ENCODE data around the gene MOBP.

The MOBP gene

DNA sequence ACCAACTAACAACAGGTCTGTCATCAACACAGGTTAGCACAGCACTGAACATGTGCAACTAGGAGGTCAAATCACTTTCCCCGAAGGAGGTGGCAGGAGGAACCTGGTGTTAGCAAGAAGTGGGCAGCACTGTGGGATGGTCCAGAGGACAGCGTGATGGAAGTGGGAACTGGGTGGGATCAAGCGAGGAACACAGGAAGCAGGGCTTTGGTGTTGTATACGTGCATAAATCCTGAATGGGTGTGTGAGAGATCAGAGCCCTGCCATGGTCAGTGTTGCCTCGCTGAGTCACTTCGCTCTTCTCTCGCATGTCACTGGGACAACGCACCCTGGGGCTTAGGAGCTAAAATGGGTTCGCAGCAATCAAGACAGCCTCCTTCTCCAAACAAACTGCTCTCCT is 62.1 kb downstream of the MOBP start:
- TF ChIP-seq, protein P1, sequence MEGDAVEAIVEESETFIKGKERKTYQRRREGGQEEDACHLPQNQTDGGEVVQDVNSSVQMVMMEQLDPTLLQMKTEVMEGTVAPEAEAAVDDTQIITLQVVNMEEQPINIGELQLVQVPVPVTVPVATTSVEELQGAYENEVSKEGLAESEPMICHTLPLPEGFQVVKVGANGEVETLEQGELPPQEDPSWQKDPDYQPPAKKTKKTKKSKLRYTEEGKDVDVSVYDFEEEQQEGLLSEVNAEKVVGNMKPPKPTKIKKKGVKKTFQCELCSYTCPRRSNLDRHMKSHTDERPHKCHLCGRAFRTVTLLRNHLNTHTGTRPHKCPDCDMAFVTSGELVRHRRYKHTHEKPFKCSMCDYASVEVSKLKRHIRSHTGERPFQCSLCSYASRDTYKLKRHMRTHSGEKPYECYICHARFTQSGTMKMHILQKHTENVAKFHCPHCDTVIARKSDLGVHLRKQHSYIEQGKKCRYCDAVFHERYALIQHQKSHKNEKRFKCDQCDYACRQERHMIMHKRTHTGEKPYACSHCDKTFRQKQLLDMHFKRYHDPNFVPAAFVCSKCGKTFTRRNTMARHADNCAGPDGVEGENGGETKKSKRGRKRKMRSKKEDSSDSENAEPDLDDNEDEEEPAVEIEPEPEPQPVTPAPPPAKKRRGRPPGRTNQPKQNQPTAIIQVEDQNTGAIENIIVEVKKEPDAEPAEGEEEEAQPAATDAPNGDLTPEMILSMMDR (IDR thresholded peaks at IDR 0.05; ENCODE audit: extremely low read depth, missing control alignments), result no peak
- no peak for DNase-seq (ENCODE audit: low spot score)

DNA sequence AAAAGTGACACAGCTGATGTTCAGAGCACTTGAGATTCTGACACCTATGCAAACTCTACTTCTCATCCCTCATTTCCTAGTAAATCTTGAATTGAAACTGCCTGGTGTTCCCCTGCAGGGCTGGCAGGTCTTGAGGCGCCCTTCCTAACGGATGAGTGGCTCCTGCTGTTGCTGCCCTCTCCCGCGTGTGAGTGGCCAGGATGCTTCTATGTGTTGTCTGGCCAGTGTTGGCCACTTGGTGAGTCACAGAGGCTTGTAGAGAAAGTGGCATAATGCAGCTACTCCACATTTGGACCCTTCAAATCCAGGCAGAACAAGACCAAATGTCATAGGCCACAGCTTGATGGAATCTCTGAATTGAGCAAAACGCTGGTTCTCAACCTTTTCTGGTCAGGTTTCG is 63.6 kb downstream of the MOBP start:
- no peak for DNase-seq (ENCODE audit: low spot score)
- TF ChIP-seq, protein P1 (IDR thresholded peaks at IDR 0.05; ENCODE audit: extremely low read depth, missing control alignments), result no peak

DNA sequence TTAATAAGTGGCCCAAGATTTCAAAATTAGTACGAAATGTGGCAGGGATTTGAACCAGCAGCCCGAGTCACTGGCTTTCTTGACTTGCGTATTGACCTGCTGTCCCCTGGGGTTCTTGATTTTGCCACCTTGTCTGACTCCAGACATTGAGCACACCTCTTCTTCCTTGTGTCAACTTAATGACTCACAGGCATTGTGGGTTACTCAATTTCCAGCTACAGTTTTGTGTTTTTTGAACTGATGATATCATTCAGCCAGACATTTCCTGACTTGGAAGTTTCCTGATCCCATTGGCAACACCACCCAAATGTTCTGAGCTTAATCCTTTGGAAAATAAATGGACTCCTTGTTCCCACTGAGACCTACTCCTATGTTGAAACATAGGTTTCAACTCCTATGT is 64.2 kb downstream of the MOBP start:
- TF ChIP-seq, protein P1 (IDR thresholded peaks at IDR 0.05; ENCODE audit: extremely low read depth, missing control alignments), result no peak
- DNase-seq (ENCODE audit: low spot score), result no peak

DNA sequence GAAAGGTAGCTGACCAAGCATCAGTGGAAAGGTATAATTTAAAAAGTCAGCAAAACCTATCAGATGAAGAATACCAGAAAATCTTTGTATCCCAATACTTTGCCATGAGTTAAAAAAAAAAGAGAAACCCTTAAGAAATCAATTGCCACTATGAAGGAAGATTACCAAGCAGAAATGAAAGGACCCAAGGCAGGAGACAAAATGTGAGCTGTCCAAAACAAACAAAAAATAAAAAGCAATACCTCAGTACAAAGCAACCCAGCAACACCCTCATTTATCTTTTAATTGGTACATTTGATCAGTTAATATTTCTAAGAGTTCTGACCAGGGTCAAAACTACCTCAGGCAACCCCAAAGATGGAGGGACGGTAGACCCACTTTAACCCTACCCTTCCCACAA is 65.3 kb downstream of the MOBP start:
- TF ChIP-seq, protein P1 (IDR thresholded peaks at IDR 0.05; ENCODE audit: extremely low read depth, missing control alignments), result no peak

DNA sequence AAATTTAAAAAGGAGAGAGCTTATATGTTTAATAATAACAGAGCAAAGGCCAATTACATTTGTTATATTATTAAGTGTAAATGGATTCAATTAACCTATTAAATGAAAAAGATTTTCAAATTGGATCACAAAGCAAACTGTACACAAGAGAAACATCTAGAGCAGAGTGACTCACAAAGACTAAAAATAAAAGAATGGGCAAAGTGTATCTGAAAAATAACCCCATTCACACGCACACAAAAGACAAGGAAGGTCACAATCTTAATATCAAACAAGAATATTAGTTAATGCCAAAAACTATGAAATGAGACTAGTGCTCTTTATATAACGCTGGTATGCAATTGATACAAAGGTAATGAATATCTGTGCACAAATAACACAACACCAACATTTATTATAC is 65.7 kb downstream of the MOBP start:
- TF ChIP-seq, protein P1 (IDR thresholded peaks at IDR 0.05; ENCODE audit: extremely low read depth, missing control alignments), result no peak
- no peak for DNase-seq (ENCODE audit: low spot score)

More for the DNA sequence above, 65.3 kb downstream of the MOBP start:
- DNase-seq (ENCODE audit: low spot score), result no peak

DNA sequence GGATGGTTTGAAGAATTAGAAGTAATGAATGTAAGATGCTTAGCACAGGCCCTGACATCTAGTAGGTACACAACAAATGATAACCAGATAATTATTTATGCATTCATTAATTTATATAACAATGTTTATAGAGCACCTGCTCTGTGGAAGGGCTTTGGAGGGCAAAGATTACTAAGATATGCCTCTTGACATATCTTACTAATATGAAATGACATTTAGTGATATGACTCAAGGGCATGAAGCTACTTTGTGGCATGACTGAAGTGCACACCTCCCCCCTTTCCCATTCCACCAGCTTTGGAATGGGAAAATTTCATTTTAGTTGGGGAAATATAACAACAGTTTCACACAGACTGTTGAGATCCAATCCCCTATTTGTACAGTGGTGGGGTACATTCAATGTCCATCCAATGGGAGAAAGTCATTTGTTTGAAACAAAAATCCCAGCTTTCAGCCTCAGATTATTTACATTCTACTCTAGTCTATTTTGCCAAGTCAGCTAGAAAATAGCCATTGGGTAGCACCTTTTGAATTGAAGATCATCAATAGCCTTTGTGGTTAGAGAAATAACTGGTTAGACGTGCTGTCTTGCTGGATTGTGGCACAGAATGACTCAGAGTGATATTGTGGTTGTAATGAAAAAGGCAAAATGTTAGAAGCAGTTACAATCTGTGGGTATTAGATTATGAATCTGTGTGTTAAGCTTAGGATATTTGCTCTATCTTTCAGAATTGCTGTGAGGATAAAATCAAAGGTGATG is 72.9 kb downstream of the MOBP start:
- TF ChIP-seq, protein P1 (IDR thresholded peaks at IDR 0.05; ENCODE audit: extremely low read depth, missing control alignments), result no peak
- DNase-seq (ENCODE audit: low spot score), result no peak

DNA sequence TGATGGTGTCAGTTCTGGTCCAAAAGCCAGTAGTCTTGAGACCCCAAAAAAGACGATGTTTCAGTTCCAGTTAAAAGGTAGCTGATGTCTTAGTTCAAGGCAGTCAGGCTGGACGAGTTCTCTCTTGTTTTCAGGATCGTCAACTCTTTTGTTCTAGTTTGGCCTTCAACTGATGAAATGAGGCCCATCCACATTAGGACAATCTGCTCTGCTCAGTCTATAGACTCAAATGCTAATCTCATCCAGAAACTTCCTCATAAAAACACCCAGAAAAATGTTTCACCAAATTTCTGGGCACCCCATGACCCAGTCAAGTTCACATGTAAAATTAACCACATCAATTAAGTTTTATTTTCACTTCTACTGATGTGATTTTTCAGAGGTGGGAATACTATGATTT is 74.0 kb downstream of the MOBP start:
- no peak for DNase-seq (ENCODE audit: low spot score)
- TF ChIP-seq, protein P1 (IDR thresholded peaks at IDR 0.05; ENCODE audit: extremely low read depth, missing control alignments), result no peak
